Measurements from ENCODE around the gene AAGAB. TPM values are rescaled to one million over a fixed set of nuclear protein-coding genes. Genes with fewer than 3 reads are reported as not detected.
"Not testable (repeated sequence)": the region's sequence is repeated elsewhere in the genome, so short reads cannot be mapped to it uniquely, and the experiment has no call there.

AAGAB gene
- total and polyA plus RNA-seq, 2 donors (not counting 1 experiment from before 2014, with no cell fraction given), result 55.8 to 62.5 TPM

GRCh38 chr15:67290319-67290718, 35.9 kb upstream of the AAGAB start:
- TF ChIP-seq CTCF (conservative IDR thresholded peaks at IDR 0.05 in 1 of 2, IDR thresholded peaks at IDR 0.05 in 1 of 2; ENCODE audit: low read depth in 1 of 2, low read length in 2 of 2), result no peak
- TF ChIP-seq EZH2 (IDR thresholded peaks at IDR 0.05; ENCODE audit: low read length, missing control alignments), result no peak
- Histone ChIP-seq H3K9ac (ENCODE audit: insufficient read depth, low read length) (no peak overlapping the region), H4K20me1 (ENCODE audit: control insufficient read depth, extremely low read depth, insufficient read depth, low read length) (no peaks in the 10 kb centered on the region), H3K4me3 (replicated peaks in 1 of 4; ENCODE audit: control extremely low read depth in 1 of 4, insufficient read depth in 1 of 4, low read depth in 3 of 4, low read length in 4 of 4) (no peak overlapping the region), H3K4me2 (ENCODE audit: extremely low read depth, insufficient read depth, low read length) (no peak overlapping the region), H3K79me2 (ENCODE audit: control insufficient read depth, insufficient read depth, low read length) (no peaks in the 10 kb centered on the region), H2AFZ (ENCODE audit: low read length) (no peak overlapping the region), H3K36me3 (ENCODE audit: control insufficient read depth, insufficient read depth, low read length) (no peaks in the 10 kb centered on the region), H3K27ac (ENCODE audit: insufficient read depth, low read length) (no peak overlapping the region), H3K27me3 (ENCODE audit: control insufficient read depth, insufficient read depth, low read length) (no peaks in the 10 kb centered on the region), H3K4me1 (ENCODE audit: control insufficient read depth, extremely low read depth, insufficient read depth, low read length) (no peaks in the 10 kb centered on the region), H3K9me3 (ENCODE audit: control insufficient read depth, insufficient read depth, low read depth, low read length) (no peaks in the 10 kb centered on the region)
- DNase-seq (ENCODE audit: low read depth in 2 of 2), result peak; percentile 4 to 34

- DNase-seq (ENCODE audit: low read depth in 2 of 2), result not testable (repeated sequence)
These were observed 31.9 kb upstream of the AAGAB start for GRCh38 chr15:67286400-67286799.

DNA sequence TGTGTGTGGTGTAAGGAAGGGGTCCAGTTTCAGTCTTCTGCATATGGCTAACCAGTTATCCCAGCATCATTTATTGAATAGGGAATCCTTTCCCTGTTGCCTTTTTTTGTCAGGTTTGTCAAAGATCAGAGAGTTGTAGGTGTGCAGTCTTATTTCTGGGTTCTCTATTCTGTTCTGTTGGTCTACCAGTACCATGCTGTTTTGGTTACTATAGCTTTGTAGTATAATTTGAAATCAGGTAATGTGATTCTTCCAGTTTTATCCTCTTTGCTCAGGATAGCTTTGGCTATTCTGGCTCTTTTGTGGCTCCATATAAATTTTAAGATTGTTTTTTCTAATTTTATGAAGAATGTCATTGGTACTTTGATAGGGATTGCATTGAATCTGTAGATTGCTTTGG, 31.2 kb upstream of the AAGAB start:
- not testable (repeated sequence) for H3K27me3 ChIP-seq (ENCODE audit: control insufficient read depth, insufficient read depth, low read length); H3K9me3 ChIP-seq (ENCODE audit: control insufficient read depth, insufficient read depth, low read depth, low read length); DNase-seq (ENCODE audit: low read depth in 2 of 2); H3K36me3 ChIP-seq (ENCODE audit: control insufficient read depth, insufficient read depth, low read length); H2AFZ ChIP-seq (ENCODE audit: low read length); H3K79me2 ChIP-seq (ENCODE audit: control insufficient read depth, insufficient read depth, low read length); H3K27ac ChIP-seq (ENCODE audit: insufficient read depth, low read length); H3K4me3 ChIP-seq (replicated peaks in 1 of 4; ENCODE audit: control extremely low read depth in 1 of 4, insufficient read depth in 1 of 4, low read depth in 3 of 4, low read length in 4 of 4); H3K4me1 ChIP-seq (ENCODE audit: control insufficient read depth, extremely low read depth, insufficient read depth, low read length); H3K4me2 ChIP-seq (ENCODE audit: extremely low read depth, insufficient read depth, low read length); H3K9ac ChIP-seq (ENCODE audit: insufficient read depth, low read length); H4K20me1 ChIP-seq (ENCODE audit: control insufficient read depth, extremely low read depth, insufficient read depth, low read length)

More at GRCh38 chr15:67286400-67286799, 31.9 kb upstream of the AAGAB start:
- H3K9me3 ChIP-seq (ENCODE audit: control insufficient read depth, insufficient read depth, low read depth, low read length); H3K36me3 ChIP-seq (ENCODE audit: control insufficient read depth, insufficient read depth, low read length); H3K4me2 ChIP-seq (ENCODE audit: extremely low read depth, insufficient read depth, low read length); H3K27me3 ChIP-seq (ENCODE audit: control insufficient read depth, insufficient read depth, low read length); H3K4me3 ChIP-seq (replicated peaks in 1 of 4; ENCODE audit: control extremely low read depth in 1 of 4, insufficient read depth in 1 of 4, low read depth in 3 of 4, low read length in 4 of 4); H4K20me1 ChIP-seq (ENCODE audit: control insufficient read depth, extremely low read depth, insufficient read depth, low read length); H2AFZ ChIP-seq (ENCODE audit: low read length); H3K79me2 ChIP-seq (ENCODE audit: control insufficient read depth, insufficient read depth, low read length); H3K27ac ChIP-seq (ENCODE audit: insufficient read depth, low read length); H3K9ac ChIP-seq (ENCODE audit: insufficient read depth, low read length); H3K4me1 ChIP-seq (ENCODE audit: control insufficient read depth, extremely low read depth, insufficient read depth, low read length): not testable (repeated sequence)

DNA sequence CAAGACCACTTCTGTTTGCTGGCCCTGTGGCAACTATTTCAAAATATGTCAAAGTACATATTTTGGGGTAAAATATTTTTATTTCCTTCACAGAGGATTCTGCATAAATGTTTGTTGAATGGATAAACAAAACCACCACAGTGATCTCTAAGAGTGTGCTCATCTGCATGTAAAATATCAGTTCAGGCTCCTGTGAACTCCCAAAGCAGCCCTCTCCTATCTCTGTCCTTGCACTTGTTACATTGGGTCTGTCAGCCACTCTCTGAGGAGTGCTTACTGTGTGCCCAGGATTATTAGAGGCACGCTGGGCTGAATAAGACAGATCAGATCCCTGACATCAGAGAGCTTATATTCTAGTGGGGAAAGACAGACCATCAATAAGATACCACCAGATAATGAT, 27.3 kb upstream of the AAGAB start:
- Histone ChIP-seq H2AFZ (ENCODE audit: low read length) (no peak overlapping the region), H3K79me2 (ENCODE audit: control insufficient read depth, insufficient read depth, low read length) (no peaks in the 10 kb centered on the region), H3K36me3 (ENCODE audit: control insufficient read depth, insufficient read depth, low read length) (no peaks in the 10 kb centered on the region), H3K27ac (ENCODE audit: insufficient read depth, low read length) (no peak overlapping the region), H3K4me1 (ENCODE audit: control insufficient read depth, extremely low read depth, insufficient read depth, low read length) (no peaks in the 10 kb centered on the region), H3K9me3 (ENCODE audit: control insufficient read depth, insufficient read depth, low read depth, low read length) (no peaks in the 10 kb centered on the region), H4K20me1 (ENCODE audit: control insufficient read depth, extremely low read depth, insufficient read depth, low read length) (no peaks in the 10 kb centered on the region), H3K9ac (ENCODE audit: insufficient read depth, low read length) (no peak overlapping the region), H3K27me3 (ENCODE audit: control insufficient read depth, insufficient read depth, low read length) (no peaks in the 10 kb centered on the region), H3K4me3 (replicated peaks in 1 of 4; ENCODE audit: control extremely low read depth in 1 of 4, insufficient read depth in 1 of 4, low read depth in 3 of 4, low read length in 4 of 4) (no peak overlapping the region), H3K4me2 (ENCODE audit: extremely low read depth, insufficient read depth, low read length) (no peak overlapping the region)
- TF ChIP-seq EZH2 (IDR thresholded peaks at IDR 0.05; ENCODE audit: low read length, missing control alignments), result no peak
- TF ChIP-seq CTCF (conservative IDR thresholded peaks at IDR 0.05 in 1 of 2, IDR thresholded peaks at IDR 0.05 in 1 of 2; ENCODE audit: low read depth in 1 of 2, low read length in 2 of 2), result no peak
- no peak for DNase-seq (ENCODE audit: low read depth in 2 of 2)

All from fibroblast of lung (primary cell).